GM18519 (cell line): ENCODE results near the gene HOXD11.

ENCODE experiments used
- ATAC-seq: cut with Tn5 transposase; IDR thresholded peaks from one replicate; pipeline ENCODE4 v1.9.1; 2021; ENCODE audit warnings: mild to moderate bottlenecking, moderate library complexity; ENCODE audit not compliant: unreplicated experiment, low FRiP score

Gene HOXD11

GRCh38 chr2:176158855-176159662, 52.0 kb downstream of the HOXD11 start:
- no peak for ATAC-seq
